Trophoblast cell (in vitro differentiated cells and primary cell): ENCODE data around the gene UNC45A.
"Not testable (repeated sequence)": the region's sequence is repeated elsewhere in the genome, so short reads cannot be mapped to it uniquely, and the experiment has no call there.

Source experiments
- DNase-seq, 2 donors: peaks; one replicate each; pipeline ENCODE4 v3.0.0-alpha.2; 2016
- H2AFZ ChIP-seq: 2 replicates; pipeline ENCODE4 v1.6.1; 2013; ENCODE audit warnings: low read length, moderate library complexity, mild to moderate bottlenecking; ENCODE audit not compliant: insufficient read depth, poor library complexity
- H2AK5ac ChIP-seq: 2 replicates; pipeline ENCODE4 v1.6.1; 2013; ENCODE audit warnings: mild to moderate bottlenecking, low read length
- H2BK120ac ChIP-seq: 2 replicates; pipeline ENCODE4 v1.6.1; 2013; ENCODE audit warnings: low read length, mild to moderate bottlenecking, moderate library complexity; ENCODE audit not compliant: insufficient read depth, poor library complexity
- H2BK12ac ChIP-seq: 2 replicates; pipeline ENCODE4 v1.6.1; 2013; ENCODE audit warnings: mild to moderate bottlenecking, low read length, moderate library complexity
- H2BK5ac ChIP-seq: 2 replicates; pipeline ENCODE4 v1.6.1; 2013; ENCODE audit warnings: low read length, low read depth, moderate library complexity, mild to moderate bottlenecking; ENCODE audit not compliant: poor library complexity
- H3K14ac ChIP-seq: 2 replicates; pipeline ENCODE4 v1.6.1; 2013; ENCODE audit warnings: mild to moderate bottlenecking, low read length
- H3K18ac ChIP-seq: 2 replicates; pipeline ENCODE4 v1.6.1; 2013; ENCODE audit warnings: mild to moderate bottlenecking, low read length
- H3K23ac ChIP-seq: 2 replicates; pipeline ENCODE4 v1.6.1; 2013; ENCODE audit warnings: low read length
- H3K27ac ChIP-seq: 2 replicates; pipeline ENCODE4 v1.5.1; 2013; ENCODE audit warnings: low read depth, mild to moderate bottlenecking, inconsistent platforms, low read length, moderate library complexity
- H3K27me3 ChIP-seq: 2 replicates; pipeline ENCODE4 v1.6.1; 2013; ENCODE audit warnings: inconsistent platforms, mild to moderate bottlenecking, low read length, moderate library complexity; ENCODE audit not compliant: insufficient read depth
- H3K36me3 ChIP-seq, 2 experiments: 1 replicate in 1 of 2; 2 replicates in 1 of 2; pipeline ENCODE4 v1.6.1; 2013; ENCODE audit warnings: low read length in 2 of 2, mild to moderate bottlenecking in 2 of 2, moderate library complexity in 1 of 2; ENCODE audit not compliant: insufficient read depth in 2 of 2, control insufficient read depth in 1 of 2
- H3K4ac ChIP-seq: 2 replicates; pipeline ENCODE4 v1.6.1; 2013; ENCODE audit warnings: low read depth, mild to moderate bottlenecking, low read length, moderate library complexity
- H3K4me1 ChIP-seq, 2 experiments: 1 replicate in 1 of 2; 2 replicates in 1 of 2; pipeline ENCODE4 v1.6.1; 2013; ENCODE audit warnings: low read length in 2 of 2, mild to moderate bottlenecking in 2 of 2, moderate library complexity in 1 of 2; ENCODE audit not compliant: insufficient read depth in 2 of 2, control insufficient read depth in 1 of 2
- H3K4me2 ChIP-seq: 2 replicates; pipeline ENCODE4 v1.6.1; 2013; ENCODE audit warnings: inconsistent platforms, mild to moderate bottlenecking, low read length, moderate library complexity
- H3K4me3 ChIP-seq: 2 replicates; pipeline ENCODE4 v1.5.1; 2013; ENCODE audit warnings: mild to moderate bottlenecking, low read depth, low read length, inconsistent platforms
- H3K79me1 ChIP-seq: one replicate; pipeline ENCODE4 v1.6.1; 2013; ENCODE audit warnings: low read length
- H3K79me2 ChIP-seq: 2 replicates; pipeline ENCODE4 v1.6.1; 2013; ENCODE audit warnings: low read length, mild to moderate bottlenecking; ENCODE audit not compliant: control insufficient read depth, insufficient read depth, poor library complexity
- H3K9ac ChIP-seq: 2 replicates; pipeline ENCODE4 v1.6.1; 2013; ENCODE audit warnings: mild to moderate bottlenecking, low read length
- H3K9me3 ChIP-seq: 2 replicates; pipeline ENCODE4 v1.6.1; 2013; ENCODE audit warnings: low read depth, mild to moderate bottlenecking, control low read depth, inconsistent platforms, low read length; ENCODE audit not compliant: insufficient read depth
- H4K12ac ChIP-seq: 2 replicates; pipeline ENCODE4 v1.6.1; 2013; ENCODE audit warnings: low read depth, mild to moderate bottlenecking, low read length, moderate library complexity
- H4K8ac ChIP-seq: 2 replicates; pipeline ENCODE4 v1.6.1; 2013; ENCODE audit warnings: low read depth, mild to moderate bottlenecking, low read length, moderate library complexity
- H4K91ac ChIP-seq: one replicate; pipeline ENCODE4 v1.6.1; 2013; ENCODE audit warnings: low read depth, mild to moderate bottlenecking, low read length, moderate library complexity
- WGBS: extraction: QIAGEN DNeasy Blood & Tissue Kit; methylation state at CpG from one replicate; pipeline ENCODE4 v1.1.7; 2013; ENCODE audit warnings: missing lambda C conversion rate; ENCODE audit not compliant: insufficient read length, insufficient coverage; ENCODE audit errors: extremely low coverage; 5-methylcytosine and 5-hydroxymethylcytosine counted together

UNC45A gene

GRCh38 chr15:90906181-90906849 is 28.8 kb upstream of the UNC45A start:
- peaks cover 5 to 9% of the 10 kb centered on the region in 2 experiments for H3K4me1 ChIP-seq
- no peaks in the 10 kb centered on the region for H3K9me3 ChIP-seq
- WGBS: no CpG with 5 or more reads among the region's 11 CpGs
- H3K4me2 ChIP-seq: no peak overlapping the region
- no peak overlapping the region for H4K12ac ChIP-seq
- H3K18ac ChIP-seq: no peak overlapping the region
- H4K8ac ChIP-seq: no peak overlapping the region
- H3K36me3 ChIP-seq: peaks cover 38 to 41% of the 10 kb centered on the region in 2 experiments
- H2BK12ac ChIP-seq: no peak overlapping the region
- H3K27ac ChIP-seq: no peak overlapping the region
- H3K79me2 ChIP-seq: peaks cover 2% of the 10 kb centered on the region
- no peak overlapping the region for H2AFZ ChIP-seq
- no peak overlapping the region for H2BK120ac ChIP-seq
- no peak overlapping the region for H3K9ac ChIP-seq
- H3K79me1 ChIP-seq: peaks cover 4% of the 10 kb centered on the region
- no peak for DNase-seq
- no peak overlapping the region for H3K4ac ChIP-seq
- H3K23ac ChIP-seq: no peak overlapping the region
- no peaks in the 10 kb centered on the region for H3K27me3 ChIP-seq
- no peak overlapping the region for H3K4me3 ChIP-seq
- no peak overlapping the region for H2AK5ac ChIP-seq
- no peak overlapping the region for H3K14ac ChIP-seq
- H4K91ac ChIP-seq: no peak overlapping the region
- no peak overlapping the region for H2BK5ac ChIP-seq

GRCh38 chr15:90907051-90907660 is 27.9 kb upstream of the UNC45A start:
- Histone ChIP-seq H3K79me1 (peaks cover 4% of the 10 kb centered on the region), H2AK5ac (no peak overlapping the region), H3K36me3 (peaks cover 44 to 48% of the 10 kb centered on the region in 2 experiments), H3K9ac (no peak overlapping the region), H2BK5ac (no peak overlapping the region), H3K4me2 (no peak overlapping the region), H3K14ac (no peak overlapping the region), H3K4me1 (peaks cover 5 to 9% of the 10 kb centered on the region in 2 experiments), H2BK120ac (no peak overlapping the region), H3K9me3 (no peaks in the 10 kb centered on the region), H4K12ac (no peak overlapping the region), H3K23ac (no peak overlapping the region), H3K27ac (no peak overlapping the region), H4K91ac (no peak overlapping the region), H3K4me3 (no peak overlapping the region), H3K18ac (no peak overlapping the region), H2AFZ (no peak overlapping the region), H3K79me2 (peaks cover 2% of the 10 kb centered on the region), H2BK12ac (no peak overlapping the region), H3K27me3 (no peaks in the 10 kb centered on the region), H4K8ac (no peak overlapping the region), H3K4ac (no peak overlapping the region)
- no CpG with 5 or more reads among the region's 15 CpGs for WGBS
- DNase-seq: no peak

- DNase-seq: no peak
- H3K36me3 ChIP-seq: peaks cover 53 to 56% of the 10 kb centered on the region in 2 experiments
- no peak overlapping the region for H2BK120ac ChIP-seq
- H2AFZ ChIP-seq: no peak overlapping the region
- WGBS: no CpG with 5 or more reads among the region's 9 CpGs
- no peak overlapping the region for H3K4me2 ChIP-seq
- H4K12ac ChIP-seq: no peak overlapping the region
- no peak overlapping the region for H4K91ac ChIP-seq
- H2BK5ac ChIP-seq: no peak overlapping the region
- H2BK12ac ChIP-seq: no peak overlapping the region
- H3K23ac ChIP-seq: no peak overlapping the region
- no peaks in the 10 kb centered on the region for H3K27me3 ChIP-seq
- H3K4me3 ChIP-seq: no peak overlapping the region
- H4K8ac ChIP-seq: no peak overlapping the region
- H3K79me2 ChIP-seq: no peaks in the 10 kb centered on the region
- peaks cover 2% of the 10 kb centered on the region for H3K79me1 ChIP-seq
- no peak overlapping the region for H3K9ac ChIP-seq
- H3K4ac ChIP-seq: no peak overlapping the region
- no peak overlapping the region for H3K27ac ChIP-seq
- H3K14ac ChIP-seq: no peak overlapping the region
- no peaks in the 10 kb centered on the region for H3K9me3 ChIP-seq
- H3K18ac ChIP-seq: no peak overlapping the region
- peaks cover 5 to 9% of the 10 kb centered on the region in 2 experiments for H3K4me1 ChIP-seq
- H2AK5ac ChIP-seq: no peak overlapping the region
Observed at GRCh38 chr15:90907838-90908507, 27.1 kb upstream of the UNC45A start.

GRCh38 chr15:90909449-90909848 is 25.6 kb upstream of the UNC45A start:
- not testable (repeated sequence) for H2BK12ac ChIP-seq, H3K4me2 ChIP-seq, H3K4me3 ChIP-seq, H2BK5ac ChIP-seq, DNase-seq, H3K27me3 ChIP-seq, H3K79me1 ChIP-seq, H2AK5ac ChIP-seq, H2BK120ac ChIP-seq, H4K12ac ChIP-seq, H3K9me3 ChIP-seq, H3K14ac ChIP-seq, H3K9ac ChIP-seq, H4K8ac ChIP-seq, H3K79me2 ChIP-seq, H3K18ac ChIP-seq, H3K27ac ChIP-seq, H2AFZ ChIP-seq, H3K4me1 ChIP-seq, H3K23ac ChIP-seq, H4K91ac ChIP-seq, H3K4ac ChIP-seq
- H3K36me3 ChIP-seq: peaks cover 63 to 65% of the 10 kb centered on the region in 2 experiments
- WGBS: no CpG with 5 or more reads among the region's 11 CpGs
